GM19468 (cell line): Measurements from ENCODE around the gene CNMD.

Experiments used
- ATAC-seq: cut with Tn5 transposase; IDR thresholded peaks from one replicate; pipeline ENCODE4 v1.9.1; 2021; ENCODE audit warnings: mild to moderate bottlenecking, moderate library complexity, moderate number of reproducible peaks; ENCODE audit not compliant: unreplicated experiment; ENCODE audit errors: extremely low read depth

The CNMD gene

GRCh38 chr13:52739468-52740071 lies at the start of gene CNMD:
CNMD (minus strand) TSS chr13:52739820; CDS start chr13:52739701, 119 bp downstream.
- ATAC-seq: no peak

- ATAC-seq: no peak
Measured at GRCh38 chr13:52788011-52788410, 48.4 kb upstream of the CNMD start.

- ATAC-seq: no peak
Measured at GRCh38 chr13:52787235-52787634, 47.6 kb upstream of the CNMD start.

- ATAC-seq: no peak
Measured at GRCh38 chr13:52786766-52787165, 47.1 kb upstream of the CNMD start.

GRCh38 chr13:52785739-52786138 lies 46.1 kb upstream of the CNMD start:
- ATAC-seq: no peak

GRCh38 chr13:52784591-52785340 lies 45.1 kb upstream of the CNMD start:
- no peak for ATAC-seq

GRCh38 chr13:52783943-52784342 lies 44.3 kb upstream of the CNMD start:
- ATAC-seq: no peak

- no peak for ATAC-seq
Measured at GRCh38 chr13:52782471-52783448, 43.1 kb upstream of the CNMD start.

- ATAC-seq: no peak
Measured at GRCh38 chr13:52780611-52781010, 41.0 kb upstream of the CNMD start.

- no peak for ATAC-seq
Measured at GRCh38 chr13:52780092-52780491, 40.5 kb upstream of the CNMD start.

GRCh38 chr13:52779103-52779502 lies 39.5 kb upstream of the CNMD start:
- ATAC-seq: no peak

GRCh38 chr13:52776726-52777125 lies 37.1 kb upstream of the CNMD start:
- ATAC-seq: no peak

- no peak for ATAC-seq
Measured at GRCh38 chr13:52775511-52775910, 35.9 kb upstream of the CNMD start.

GRCh38 chr13:52767949-52768516 lies 28.4 kb upstream of the CNMD start:
- no peak for ATAC-seq

GRCh38 chr13:52765611-52766390 lies 26.2 kb upstream of the CNMD start:
- no peak for ATAC-seq

- no peak for ATAC-seq
Measured at GRCh38 chr13:52760077-52760476, 20.5 kb upstream of the CNMD start.

- ATAC-seq: no peak
Measured at GRCh38 chr13:52758114-52758513, 18.5 kb upstream of the CNMD start.

- no peak for ATAC-seq
Measured at GRCh38 chr13:52751196-52751595, 11.6 kb upstream of the CNMD start.

GRCh38 chr13:52750713-52751112 lies 11.1 kb upstream of the CNMD start:
- ATAC-seq: no peak

- no peak for ATAC-seq
Measured at GRCh38 chr13:52749419-52749818, 9.8 kb upstream of the CNMD start.
